Spleen (tissue), 13 donors: Measurements from ENCODE around the gene ANKZF1. TPM values are rescaled to one million over a fixed set of nuclear protein-coding genes. Genes with fewer than 3 reads are reported as not detected.

ENCODE experiments used
- DNase-seq: peaks from one replicate; pipeline ENCODE4 v3.0.0-alpha.2; 2020
- H3K27ac ChIP-seq, 8 donors: fragments of 200-600 bp; sonication (generic) in 7 of 8; 1 replicate in 4 of 8; 2 replicates in 4 of 8; pipeline versions ENCODE4 v1.5.0 to v1.8.0; 2016 to 2021; ENCODE audit warnings: inconsistent platforms in 4 of 8, mild to moderate bottlenecking in 4 of 8, moderate library complexity in 1 of 8
- H3K27me3 ChIP-seq, 7 donors: fragments of 200-600 bp; sonication (generic) in 6 of 7; replicated peaks in 1 of 7; 1 replicate in 4 of 7; 2 replicates in 3 of 7; pipeline versions ENCODE4 v1.5.0 to v1.8.0; 2016 to 2021; ENCODE audit warnings: inconsistent platforms in 3 of 7, mild to moderate bottlenecking in 1 of 7
- H3K36me3 ChIP-seq, 6 donors: fragments of 200-600 bp; sonication (generic) in 5 of 6; 1 replicate in 4 of 6; 2 replicates in 2 of 6; pipeline versions ENCODE4 v1.5.0 to v1.8.0; 2016 to 2021; ENCODE audit warnings: inconsistent platforms in 2 of 6
- H3K4me1 ChIP-seq, 6 donors: fragments of 200-600 bp; sonication (generic) in 5 of 6; 1 replicate in 3 of 6; 2 replicates in 3 of 6; pipeline versions ENCODE4 v1.5.0 to v1.8.0; 2016 to 2021; ENCODE audit warnings: inconsistent platforms in 3 of 6
- H3K4me3 ChIP-seq, 8 donors: fragments of 200-600 bp; sonication (generic) in 7 of 8; 1 replicate in 4 of 8; 2 replicates in 4 of 8; pipeline versions ENCODE4 v1.5.0 to v1.8.0; 2016 to 2021; ENCODE audit warnings: inconsistent platforms in 4 of 8, mild to moderate bottlenecking in 4 of 8, moderate library complexity in 2 of 8
- H3K9me3 ChIP-seq, 8 donors: fragments of 200-600 bp; sonication (generic) in 7 of 8; 1 replicate in 4 of 8; 2 replicates in 4 of 8; pipeline versions ENCODE4 v1.5.0 to v1.8.0; 2016 to 2021; ENCODE audit warnings: inconsistent platforms in 4 of 8
- POLR2A ChIP-seq, 3 donors: fragments of 450-650 bp; IDR thresholded peaks; one replicate each; pipeline ENCODE4 v1.5.1; 2017; ENCODE audit warnings: antibody characterized with exemption in 3 of 3, mild to moderate bottlenecking in 1 of 3
- POLR2AphosphoS5 ChIP-seq, 3 donors: sonication (generic); formaldehyde crosslinking; IDR thresholded peaks; one replicate each; pipeline ENCODE4 v1.5.1; 2017; ENCODE audit warnings: antibody characterized with exemption in 3 of 3
- WGBS, 5 donors: extraction: QIAGEN DNeasy Blood & Tissue Kit in 3 of 5; methylation state at CpG; one replicate each; pipeline versions ENCODE4 v1.1.5 to v1.1.7; 2013 to 2018; 5-methylcytosine and 5-hydroxymethylcytosine counted together
- intact Hi-C: fragments of 100-400 bp; cut with DNase I; formaldehyde crosslinking; loops from one replicate; pipeline ENCODE4 v1.15.0; 2023; ENCODE audit warnings: low total_unique reads
- long read RNA-seq, 2 donors: transcript quantifications; one replicate each; lab custom pipeline, GENCODE V29; 2026
- polyA plus RNA-seq, 3 donors: library from polyadenylated mRNA; stranded (reverse); fragments of 200-250 nt; gene quantifications; one replicate each; pipeline ENCODE4 v1.2.1, GENCODE V29; 2013
- total RNA-seq, 7 donors: library from RNA; depleted of rRNA in 3 of 7; stranded (reverse); fragments of >200 nt in 3 of 7; fragmentation: NEBNext Ultra II Directional in 4 of 7; extraction: Animal tissue kit (Norgen Biotek cat#: 25700) in 4 of 7; gene quantifications; one replicate each; pipeline versions ENCODE4 v1.1.0 to v1.2.1, GENCODE V29; 2016 to 2021
- TF ChIP-seq, protein P1 (sequence below), 11 experiments: fragments of 200-600 bp in 7 of 11; fragments of 450-650 bp in 4 of 11; sonication (generic) in 4 of 11; IDR thresholded peaks in 8 of 11; conservative IDR thresholded peaks in 3 of 11; 1 replicate in 7 of 11; 2 replicates in 4 of 11; pipeline versions ENCODE4 v1.4.0 to v1.8.0; 2016 to 2021; ENCODE audit warnings: antibody characterized with exemption in 11 of 11, inconsistent platforms in 4 of 11, mild to moderate bottlenecking in 1 of 11
- donor health status: healthy with polysubstance abuse.
- donor health status: DM: no; HTN: no; CAD: no; lungs with moderate emphysema.
- donor health status: DM: no; HTN: no; CAD: no.
- donor health status: Bipolar disorder and iron deficiency.
- donor health status: healthy.
- donor health status: DM: no; HTN: no; CAD: no.
- donor health status: DM: yes; HTN: yes; CAD: no.

ANKZF1 gene
- total RNA-seq (100 to 1,000 TPM in 1 of 7 donors, 10 to 100 TPM in 6; 68.3 to 141 (median 74.0) TPM), polyA plus RNA-seq (10 to 100 TPM; 30.5 to 70.2 (median 54.7) TPM)
- long read RNA-seq, donor 1, partial matches to known transcripts = 0 of 3 reads
- long read RNA-seq, donor 1, other reads (novel, unspliced or antisense) = 0 of 3 reads
- long read RNA-seq, donor 2, partial matches to known transcripts = 0 of 3 reads
- long read RNA-seq, donor 2, other reads (novel, unspliced or antisense) = 0 of 3 reads

- Histone ChIP-seq H3K4me3 (peak within 1 kb of the TSS; percentile 56 to 79 (median 73)), H3K27ac (peak within 1 kb of the TSS; percentile 88 to 99 (median 97)), H3K27me3 (no peaks in the 10 kb centered on the region), H3K4me1 (peaks cover 18 to 75% (median 50%) of the 10 kb centered on the region in 6 donors), H3K9me3 (no peaks in the 10 kb centered on the region), H3K36me3 (peaks cover 0 to 69% (median 48%) of the 10 kb centered on the region in 6 donors)
- intact Hi-C loops = loop anchor here (5.0 kb wide), 1 partner anchor 48 kb away; the partner anchor contains the start of gene DNAJB2
- DNase-seq = peak; percentile 100
- peak in 2 of 3 donors; percentile 69 to 84 for TF ChIP-seq POLR2A (IDR thresholded peaks at IDR 0.05)
- peak; percentile 97 to 99 (median 99) for TF ChIP-seq POLR2AphosphoS5 (IDR thresholded peaks at IDR 0.05)
- TF ChIP-seq, protein P1, sequence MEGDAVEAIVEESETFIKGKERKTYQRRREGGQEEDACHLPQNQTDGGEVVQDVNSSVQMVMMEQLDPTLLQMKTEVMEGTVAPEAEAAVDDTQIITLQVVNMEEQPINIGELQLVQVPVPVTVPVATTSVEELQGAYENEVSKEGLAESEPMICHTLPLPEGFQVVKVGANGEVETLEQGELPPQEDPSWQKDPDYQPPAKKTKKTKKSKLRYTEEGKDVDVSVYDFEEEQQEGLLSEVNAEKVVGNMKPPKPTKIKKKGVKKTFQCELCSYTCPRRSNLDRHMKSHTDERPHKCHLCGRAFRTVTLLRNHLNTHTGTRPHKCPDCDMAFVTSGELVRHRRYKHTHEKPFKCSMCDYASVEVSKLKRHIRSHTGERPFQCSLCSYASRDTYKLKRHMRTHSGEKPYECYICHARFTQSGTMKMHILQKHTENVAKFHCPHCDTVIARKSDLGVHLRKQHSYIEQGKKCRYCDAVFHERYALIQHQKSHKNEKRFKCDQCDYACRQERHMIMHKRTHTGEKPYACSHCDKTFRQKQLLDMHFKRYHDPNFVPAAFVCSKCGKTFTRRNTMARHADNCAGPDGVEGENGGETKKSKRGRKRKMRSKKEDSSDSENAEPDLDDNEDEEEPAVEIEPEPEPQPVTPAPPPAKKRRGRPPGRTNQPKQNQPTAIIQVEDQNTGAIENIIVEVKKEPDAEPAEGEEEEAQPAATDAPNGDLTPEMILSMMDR (IDR thresholded peaks at IDR 0.05 in 8 of 11, conservative IDR thresholded peaks at IDR 0.05 in 3 of 11) = peak in 5 of 11 experiments; percentile 15 to 31 (median 27)
- 0 to 1% (median 0%) methylated on average over 39 to 80 of the region's 80 CpGs for WGBS, 5 donors
These were observed at the start of gene ANKZF1, which contains the start of gene ATG9A for GRCh38 chr2:219229305-219230058. ANKZF1 (plus strand) TSS chr2:219229806; CDS start chr2:219230258, 452 bp downstream. ATG9A (minus strand) TSS chr2:219229636; CDS start chr2:219228024, 1,612 bp downstream.

DNA sequence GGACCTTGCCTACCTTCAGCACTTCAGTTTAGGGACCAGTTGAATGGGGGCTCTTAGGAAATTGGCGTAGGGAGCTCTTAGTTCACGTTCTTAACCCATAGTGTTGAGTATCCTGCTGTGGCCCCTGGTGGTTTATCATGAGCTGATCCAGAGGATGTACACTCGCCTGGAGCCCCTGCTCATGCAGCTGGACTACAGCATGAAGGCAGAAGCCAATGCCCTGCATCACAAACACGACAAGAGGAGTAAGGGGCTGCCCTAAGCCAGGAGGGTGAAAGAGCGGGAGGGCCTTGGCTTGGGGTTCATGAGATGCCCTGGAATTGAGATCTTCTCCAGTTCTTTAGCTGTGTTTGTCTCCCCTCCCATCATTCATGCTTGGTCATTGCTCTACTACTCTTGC lies 48.6 kb upstream of the ANKZF1 start:
- H3K27ac ChIP-seq = no peak overlapping the region
- no peaks in the 10 kb centered on the region for H3K9me3 ChIP-seq
- WGBS, 5 donors = 85 to 96% (median 91%) methylated on average over 4 to 5 of the region's 5 CpGs
- H3K27me3 ChIP-seq = no peaks in the 10 kb centered on the region
- H3K4me3 ChIP-seq = no peak overlapping the region
- DNase-seq = no peak
- intact Hi-C loops = no loop called here
- H3K36me3 ChIP-seq = peaks cover 0 to 67% (median 54%) of the 10 kb centered on the region in 6 donors
- TF ChIP-seq POLR2AphosphoS5 (IDR thresholded peaks at IDR 0.05) (no peak), POLR2A (IDR thresholded peaks at IDR 0.05) (no peak)
- TF ChIP-seq, protein P1 (IDR thresholded peaks at IDR 0.05 in 8 of 11, conservative IDR thresholded peaks at IDR 0.05 in 3 of 11) = no peak
- H3K4me1 ChIP-seq = peaks cover 9 to 62% (median 36%) of the 10 kb centered on the region in 6 donors

DNA sequence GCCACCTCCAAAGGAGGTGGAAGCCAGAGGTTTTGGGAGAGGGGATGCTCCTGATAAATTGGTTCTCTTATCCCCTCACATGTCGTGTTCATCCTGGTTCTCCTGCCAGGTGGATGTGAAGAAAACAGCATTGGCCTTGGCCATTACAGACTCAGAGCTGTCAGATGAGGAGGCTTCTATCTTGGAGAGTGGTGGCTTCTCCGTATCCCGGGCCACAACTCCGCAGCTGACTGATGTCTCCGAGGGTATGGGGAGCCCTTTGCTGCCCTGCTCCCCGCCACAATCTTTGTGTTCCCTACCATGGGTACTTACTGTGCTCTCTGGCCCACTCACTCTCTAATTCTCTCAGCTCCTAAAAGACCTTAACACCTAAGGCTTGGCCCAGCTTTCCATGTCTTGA lies 48.1 kb upstream of the ANKZF1 start:
- Histone ChIP-seq H3K9me3 (no peaks in the 10 kb centered on the region), H3K4me1 (peaks cover 8 to 56% (median 33%) of the 10 kb centered on the region in 6 donors), H3K27me3 (no peaks in the 10 kb centered on the region), H3K27ac (peak overlapping the region in 4 of 8 donors; percentile 34 to 73 (median 59)), H3K4me3 (no peak overlapping the region), H3K36me3 (peaks cover 0 to 71% (median 54%) of the 10 kb centered on the region in 6 donors)
- TF ChIP-seq POLR2A (IDR thresholded peaks at IDR 0.05) = no peak
- TF ChIP-seq, protein P1 (IDR thresholded peaks at IDR 0.05 in 8 of 11, conservative IDR thresholded peaks at IDR 0.05 in 3 of 11) = no peak
- no peak for TF ChIP-seq POLR2AphosphoS5 (IDR thresholded peaks at IDR 0.05)
- no peak for DNase-seq
- 91 to 99% (median 96%) methylated on average over 6 of the region's 6 CpGs for WGBS, 5 donors
- intact Hi-C loops = no loop called here
